HCT116 (cell line): ENCODE data around the gene CA11. TPM values are rescaled to one million over a fixed set of nuclear protein-coding genes. Genes with fewer than 3 reads are reported as not detected.

Source experiments
- ATAC-seq: fragments of 200-7000 bp; cut with Tn5 transposase; 2 replicates; pipeline ENCODE4 v1.9.1; 2020; ENCODE audit warnings: mild to moderate bottlenecking, moderate library complexity
- BruUV-seq: library from RNA; stranded (reverse); fragments of 400-500 nt; replicated peaks from 2 replicates; lab custom pipeline; 2021; lab: Mats Ljungman, UMichigan
- CTCF ChIA-PET: fragments of 300-600 bp; sonication (Branson Sonifier 250); formaldehyde crosslinking; loops from one replicate; lab custom pipeline; 2021; ENCODE audit warnings: antibody characterized with exemption; lab: Charles Lee
- POLR2A ChIA-PET: fragments of 300-600, 350-600 bp; sonication (Branson Sonifier 250); formaldehyde crosslinking; loops from one replicate; lab custom pipeline; 2021; ENCODE audit warnings: antibody characterized with exemption; lab: Charles Lee
- RAD21 ChIA-PET, 2 experiments: fragments of 300-600 bp; sonication (Branson Sonifier 250); formaldehyde crosslinking; loops; one replicate each; lab custom pipeline; 2023; ENCODE audit warnings: low total read pairs in 2 of 2; ENCODE audit not compliant: uncharacterized antibody in 2 of 2, unreplicated experiment in 2 of 2, low non-redundant PET in 1 of 2; lab: Charles Lee
- DNase-seq: peaks from one replicate; pipeline ENCODE4 v3.0.0-alpha.2; 2010; ENCODE audit warnings: low read depth, low spot score
- H2AFZ ChIP-seq: fragments of 200-600 bp; shearing (Covaris generic), sonication (generic); 2 replicates; pipeline ENCODE4 v1.6.1; 2017; ENCODE audit warnings: low read depth, mixed run types, mixed read lengths, antibody characterized with exemption, low read length; ENCODE audit not compliant: poor library complexity, severe bottlenecking
- H3K27ac ChIP-seq: 2 replicates; pipeline ENCODE4 v1.5.1; 2012; ENCODE audit warnings: low read depth, low read length
- H3K27me3 ChIP-seq: fragments of 200-600 bp; sonication (generic); 2 replicates; pipeline ENCODE4 v1.6.1; 2016; ENCODE audit warnings: mixed run types, low read length, mixed read lengths; ENCODE audit not compliant: insufficient read depth
- H3K36me3 ChIP-seq, 2 experiments: fragments of 200-500 bp in 1 of 2; fragments of 200-600 bp in 1 of 2; sonication (Bioruptor generic) in 1 of 2; sonication (generic) in 1 of 2; 2 replicates each; pipeline versions ENCODE4 v1.5.1 to v1.6.1; 2014 to 2016; ENCODE audit warnings: low read length in 2 of 2, inconsistent platforms in 1 of 2, mixed read lengths in 1 of 2, mixed run types in 1 of 2; ENCODE audit not compliant: insufficient read depth in 2 of 2, control insufficient read depth in 1 of 2
- H3K4me1 ChIP-seq, 2 experiments: fragments of 200-600 bp in 1 of 2; sonication (generic) in 1 of 2; 2 replicates each; pipeline versions ENCODE4 v1.5.1 to v1.6.1; 2012 to 2017; ENCODE audit warnings: low read length in 2 of 2, inconsistent platforms in 1 of 2, mild to moderate bottlenecking in 1 of 2, mixed read lengths in 1 of 2, mixed run types in 1 of 2, moderate library complexity in 1 of 2; ENCODE audit not compliant: insufficient read depth in 2 of 2, control insufficient read depth in 1 of 2
- H3K4me2 ChIP-seq: fragments of 200-600 bp; sonication (generic); 2 replicates; pipeline ENCODE4 v1.6.1; 2017; ENCODE audit warnings: mixed run types, low read length, mixed read lengths
- H3K4me3 ChIP-seq, 2 experiments: fragments of 200-600 bp in 1 of 2; sonication (generic) in 1 of 2; replicated peaks in 1 of 2; 2 replicates each; pipeline ENCODE4 v1.5.1; 2011 to 2016; ENCODE audit warnings: low read length in 2 of 2, control low read depth in 1 of 2, low read depth in 1 of 2, mild to moderate bottlenecking in 1 of 2, mixed read lengths in 1 of 2, mixed run types in 1 of 2
- H3K79me2 ChIP-seq: fragments of 200-600 bp; sonication (generic); 2 replicates; pipeline ENCODE4 v1.6.1; 2017; ENCODE audit warnings: mild to moderate bottlenecking, mixed run types, low read length, moderate library complexity, mixed read lengths; ENCODE audit not compliant: insufficient read depth
- H3K9ac ChIP-seq: fragments of 200-600 bp; sonication (generic); 2 replicates; pipeline ENCODE4 v1.6.1; 2016; ENCODE audit warnings: low read length, mixed read lengths
- H3K9me2 ChIP-seq: fragments of 200-600 bp; sonication (generic), shearing (Covaris generic); 2 replicates; pipeline ENCODE4 v1.6.1; 2017; ENCODE audit warnings: mixed run types, mild to moderate bottlenecking, moderate library complexity; ENCODE audit not compliant: insufficient read depth
- H3K9me3 ChIP-seq, 2 experiments: fragments of 200-500 bp in 1 of 2; fragments of 200-600 bp in 1 of 2; sonication (Bioruptor generic) in 1 of 2; sonication (generic) in 1 of 2; 2 replicates each; pipeline ENCODE4 v1.6.1; 2014 to 2017; ENCODE audit warnings: low read length in 2 of 2, mixed read lengths in 2 of 2, inconsistent platforms in 1 of 2, low read depth in 1 of 2, mild to moderate bottlenecking in 1 of 2, mixed run types in 1 of 2, moderate library complexity in 1 of 2; ENCODE audit not compliant: control insufficient read depth in 1 of 2, insufficient read depth in 1 of 2
- H4K20me1 ChIP-seq: fragments of 200-600 bp; sonication (generic), shearing (Covaris generic); 2 replicates; pipeline ENCODE4 v1.6.1; 2017; ENCODE audit warnings: mixed run types, mild to moderate bottlenecking, moderate library complexity; ENCODE audit not compliant: insufficient read depth
- CBX3 ChIP-seq: IDR thresholded peaks from 2 replicates; pipeline ENCODE4 v1.6.1; 2012; ENCODE audit warnings: low read depth
- CEBPB ChIP-seq: IDR thresholded peaks from 2 replicates; pipeline ENCODE4 v1.6.1; 2012; ENCODE audit warnings: low read depth
- CTCF ChIP-seq, 3 experiments: fragments of 200-600 bp in 1 of 3; sonication (generic) in 1 of 3; IDR thresholded peaks in 2 of 3; conservative IDR thresholded peaks in 1 of 3; 2 replicates each; pipeline ENCODE4 v1.5.1; 2012 to 2017; ENCODE audit warnings: low read depth in 2 of 3, low read length in 2 of 3, antibody characterized with exemption in 1 of 3, borderline replicate concordance in 1 of 3, control low read depth in 1 of 3, mild to moderate bottlenecking in 1 of 3, mixed read lengths in 1 of 3, mixed run types in 1 of 3, moderate library complexity in 1 of 3; ENCODE audit not compliant: insufficient read depth in 1 of 3
- EGR1 ChIP-seq: IDR thresholded peaks from 2 replicates; pipeline ENCODE4 v1.6.1; 2012; ENCODE audit warnings: low read depth
- ELF1 ChIP-seq: IDR thresholded peaks from 2 replicates; pipeline ENCODE4 v1.6.1; 2012; ENCODE audit warnings: low read depth, borderline replicate concordance
- JUND ChIP-seq: IDR thresholded peaks from 2 replicates; pipeline ENCODE4 v1.6.1; 2012
- MAX ChIP-seq: IDR thresholded peaks from 2 replicates; pipeline ENCODE4 v1.6.1; 2012
- POLR2A ChIP-seq: IDR thresholded peaks from 2 replicates; pipeline ENCODE4 v1.7.0; 2011; ENCODE audit warnings: borderline replicate concordance; ENCODE audit not compliant: insufficient read depth, insufficient read length; ENCODE audit errors: extremely low read depth
- POLR2AphosphoS5 ChIP-seq: IDR thresholded peaks from 2 replicates; pipeline ENCODE4 v1.6.1; 2011; ENCODE audit warnings: mild to moderate bottlenecking, low read depth, low read length, moderate library complexity
- RAD21 ChIP-seq: IDR thresholded peaks from 2 replicates; pipeline ENCODE4 v1.6.1; 2012; ENCODE audit warnings: low read depth, mild to moderate bottlenecking
- YY1 ChIP-seq: IDR thresholded peaks from 2 replicates; pipeline ENCODE4 v1.6.1; 2011; ENCODE audit warnings: low read length, low read depth, moderate library complexity, mild to moderate bottlenecking; ENCODE audit not compliant: insufficient replicate concordance; ENCODE audit errors: extremely low read depth
- ZFX ChIP-seq: fragments of 450-650 bp; IDR thresholded peaks from 2 replicates; pipeline ENCODE4 v1.6.1; 2017
- ZNF274 ChIP-seq: fragments of 200-500 bp; sonication (Bioruptor generic); IDR thresholded peaks from 2 replicates; pipeline ENCODE4 v1.6.1; 2014; ENCODE audit warnings: mild to moderate bottlenecking, low read depth, low read length, inconsistent platforms
- intact Hi-C: fragments of 100-400 bp; cut with micrococcal nuclease; formaldehyde crosslinking; loops from 2 replicates; pipeline ENCODE4 v1.10.0; 2022
- total RNA-seq: library from RNA; stranded (reverse); gene quantifications from one replicate; pipeline ENCODE4 v1.2.1, GENCODE V29; 2021; ENCODE audit not compliant: unreplicated experiment
- TF ChIP-seq, protein P1 (sequence below): IDR thresholded peaks from 2 replicates; pipeline ENCODE4 v1.6.1; 2012; ENCODE audit warnings: low read depth
- TF ChIP-seq, protein P2 (sequence below): IDR thresholded peaks from 2 replicates; pipeline ENCODE4 v1.6.1; 2012
- TF ChIP-seq, protein P3 (sequence below): IDR thresholded peaks from 2 replicates; pipeline ENCODE4 v1.6.1; 2011; ENCODE audit warnings: mild to moderate bottlenecking, low read length, moderate library complexity; ENCODE audit not compliant: insufficient replicate concordance; ENCODE audit errors: extremely low read depth

CA11 gene
- total RNA-seq, 1 experiment from 2014 or later, result 29.6 TPM

- H3K4me3 ChIP-seq, result no peak overlapping the region; a peak in 1 of 4 replicates
- ChIA-PET CTCF (interaction anchor here (1.2 kb wide), 1 partner anchor 108 kb away, joined by 3 read pairs; no protein-coding TSS in a partner anchor), RAD21 (no interaction called here), POLR2A (interaction anchor here (1.1 to 1.9 kb wide), 2 partner anchors 10 to 126 kb away, joined by 3 to 7 read pairs; no protein-coding TSS in a partner anchor)
- H2AFZ ChIP-seq, result no peak overlapping the region
- H3K9me2 ChIP-seq, result no peaks in the 10 kb centered on the region
- DNase-seq, result no peak
- peaks cover 34% of the 10 kb centered on the region; the same call in 1 of the 2 replicates for H4K20me1 ChIP-seq
- peaks cover 34% of the 10 kb centered on the region for H3K79me2 ChIP-seq
- peak overlapping the region; percentile 99; the same call in 1 of the 2 replicates for H3K9ac ChIP-seq
- peaks cover 34 to 51% of the 10 kb centered on the region in 2 experiments for H3K4me1 ChIP-seq
- H3K9me3 ChIP-seq, result no peaks in the 10 kb centered on the region
- H3K36me3 ChIP-seq, result peaks cover 20 to 37% of the 10 kb centered on the region in 2 experiments
- intact Hi-C loops, result no loop called here
- H3K4me2 ChIP-seq, result peak overlapping the region; percentile 87
- H3K27me3 ChIP-seq, result no peaks in the 10 kb centered on the region
- ATAC-seq, result peak; percentile 18
- H3K27ac ChIP-seq, result peak overlapping the region; percentile 86
- TF ChIP-seq CTCF (IDR thresholded peaks at IDR 0.05 in 2 of 3, conservative IDR thresholded peaks at IDR 0.05 in 1 of 3; ENCODE audit: borderline replicate concordance in 1 of 3, insufficient read depth in 1 of 3, low read depth in 2 of 3, low read length in 2 of 3), result no peak
- no peak for TF ChIP-seq CBX3
- TF ChIP-seq ZNF274, result no peak
- no peak for TF ChIP-seq CEBPB
- TF ChIP-seq ZFX, result no peak
- no peak for TF ChIP-seq MAX
- no peak; the same call in 1 of the 2 replicates for TF ChIP-seq JUND
- TF ChIP-seq YY1, result no peak
- TF ChIP-seq POLR2A, result no peak
- TF ChIP-seq POLR2AphosphoS5, result no peak
- TF ChIP-seq, protein P1, sequence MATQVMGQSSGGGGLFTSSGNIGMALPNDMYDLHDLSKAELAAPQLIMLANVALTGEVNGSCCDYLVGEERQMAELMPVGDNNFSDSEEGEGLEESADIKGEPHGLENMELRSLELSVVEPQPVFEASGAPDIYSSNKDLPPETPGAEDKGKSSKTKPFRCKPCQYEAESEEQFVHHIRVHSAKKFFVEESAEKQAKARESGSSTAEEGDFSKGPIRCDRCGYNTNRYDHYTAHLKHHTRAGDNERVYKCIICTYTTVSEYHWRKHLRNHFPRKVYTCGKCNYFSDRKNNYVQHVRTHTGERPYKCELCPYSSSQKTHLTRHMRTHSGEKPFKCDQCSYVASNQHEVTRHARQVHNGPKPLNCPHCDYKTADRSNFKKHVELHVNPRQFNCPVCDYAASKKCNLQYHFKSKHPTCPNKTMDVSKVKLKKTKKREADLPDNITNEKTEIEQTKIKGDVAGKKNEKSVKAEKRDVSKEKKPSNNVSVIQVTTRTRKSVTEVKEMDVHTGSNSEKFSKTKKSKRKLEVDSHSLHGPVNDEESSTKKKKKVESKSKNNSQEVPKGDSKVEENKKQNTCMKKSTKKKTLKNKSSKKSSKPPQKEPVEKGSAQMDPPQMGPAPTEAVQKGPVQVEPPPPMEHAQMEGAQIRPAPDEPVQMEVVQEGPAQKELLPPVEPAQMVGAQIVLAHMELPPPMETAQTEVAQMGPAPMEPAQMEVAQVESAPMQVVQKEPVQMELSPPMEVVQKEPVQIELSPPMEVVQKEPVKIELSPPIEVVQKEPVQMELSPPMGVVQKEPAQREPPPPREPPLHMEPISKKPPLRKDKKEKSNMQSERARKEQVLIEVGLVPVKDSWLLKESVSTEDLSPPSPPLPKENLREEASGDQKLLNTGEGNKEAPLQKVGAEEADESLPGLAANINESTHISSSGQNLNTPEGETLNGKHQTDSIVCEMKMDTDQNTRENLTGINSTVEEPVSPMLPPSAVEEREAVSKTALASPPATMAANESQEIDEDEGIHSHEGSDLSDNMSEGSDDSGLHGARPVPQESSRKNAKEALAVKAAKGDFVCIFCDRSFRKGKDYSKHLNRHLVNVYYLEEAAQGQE, result no peak
- TF ChIP-seq, protein P2, sequence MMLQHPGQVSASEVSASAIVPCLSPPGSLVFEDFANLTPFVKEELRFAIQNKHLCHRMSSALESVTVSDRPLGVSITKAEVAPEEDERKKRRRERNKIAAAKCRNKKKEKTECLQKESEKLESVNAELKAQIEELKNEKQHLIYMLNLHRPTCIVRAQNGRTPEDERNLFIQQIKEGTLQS, result no peak
- TF ChIP-seq ELF1, result no peak
- no peak for TF ChIP-seq RAD21
- TF ChIP-seq EGR1, result no peak
- TF ChIP-seq, protein P3, sequence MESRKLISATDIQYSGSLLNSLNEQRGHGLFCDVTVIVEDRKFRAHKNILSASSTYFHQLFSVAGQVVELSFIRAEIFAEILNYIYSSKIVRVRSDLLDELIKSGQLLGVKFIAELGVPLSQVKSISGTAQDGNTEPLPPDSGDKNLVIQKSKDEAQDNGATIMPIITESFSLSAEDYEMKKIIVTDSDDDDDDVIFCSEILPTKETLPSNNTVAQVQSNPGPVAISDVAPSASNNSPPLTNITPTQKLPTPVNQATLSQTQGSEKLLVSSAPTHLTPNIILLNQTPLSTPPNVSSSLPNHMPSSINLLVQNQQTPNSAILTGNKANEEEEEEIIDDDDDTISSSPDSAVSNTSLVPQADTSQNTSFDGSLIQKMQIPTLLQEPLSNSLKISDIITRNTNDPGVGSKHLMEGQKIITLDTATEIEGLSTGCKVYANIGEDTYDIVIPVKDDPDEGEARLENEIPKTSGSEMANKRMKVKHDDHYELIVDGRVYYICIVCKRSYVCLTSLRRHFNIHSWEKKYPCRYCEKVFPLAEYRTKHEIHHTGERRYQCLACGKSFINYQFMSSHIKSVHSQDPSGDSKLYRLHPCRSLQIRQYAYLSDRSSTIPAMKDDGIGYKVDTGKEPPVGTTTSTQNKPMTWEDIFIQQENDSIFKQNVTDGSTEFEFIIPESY, result no peak
- BruUV-seq, result no TSS peak
Observed at GRCh38 chr19:48613852-48614435, 32.0 kb downstream of the CA11 start.
